ENCODE results near the gene SCNN1A.

DNA sequence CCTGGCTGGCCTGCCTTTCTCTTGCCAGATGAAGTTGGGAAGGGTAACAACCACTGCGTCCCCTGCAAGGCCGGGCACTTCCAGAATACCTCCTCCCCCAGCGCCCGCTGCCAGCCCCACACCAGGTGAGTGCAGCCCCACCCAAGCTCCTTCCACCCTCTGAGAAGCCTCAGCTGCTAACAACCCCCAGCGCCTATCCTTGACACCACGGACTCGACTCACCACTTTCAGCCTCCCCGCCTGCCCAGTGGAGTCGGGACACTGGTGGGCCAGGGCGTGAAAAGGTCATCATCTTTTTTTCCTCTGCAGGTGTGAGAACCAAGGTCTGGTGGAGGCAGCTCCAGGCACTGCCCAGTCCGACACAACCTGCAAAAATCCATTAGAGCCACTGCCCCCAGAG, 10.7 kb upstream of the SCNN1A start:
- TF ChIP-seq, protein P1, sequence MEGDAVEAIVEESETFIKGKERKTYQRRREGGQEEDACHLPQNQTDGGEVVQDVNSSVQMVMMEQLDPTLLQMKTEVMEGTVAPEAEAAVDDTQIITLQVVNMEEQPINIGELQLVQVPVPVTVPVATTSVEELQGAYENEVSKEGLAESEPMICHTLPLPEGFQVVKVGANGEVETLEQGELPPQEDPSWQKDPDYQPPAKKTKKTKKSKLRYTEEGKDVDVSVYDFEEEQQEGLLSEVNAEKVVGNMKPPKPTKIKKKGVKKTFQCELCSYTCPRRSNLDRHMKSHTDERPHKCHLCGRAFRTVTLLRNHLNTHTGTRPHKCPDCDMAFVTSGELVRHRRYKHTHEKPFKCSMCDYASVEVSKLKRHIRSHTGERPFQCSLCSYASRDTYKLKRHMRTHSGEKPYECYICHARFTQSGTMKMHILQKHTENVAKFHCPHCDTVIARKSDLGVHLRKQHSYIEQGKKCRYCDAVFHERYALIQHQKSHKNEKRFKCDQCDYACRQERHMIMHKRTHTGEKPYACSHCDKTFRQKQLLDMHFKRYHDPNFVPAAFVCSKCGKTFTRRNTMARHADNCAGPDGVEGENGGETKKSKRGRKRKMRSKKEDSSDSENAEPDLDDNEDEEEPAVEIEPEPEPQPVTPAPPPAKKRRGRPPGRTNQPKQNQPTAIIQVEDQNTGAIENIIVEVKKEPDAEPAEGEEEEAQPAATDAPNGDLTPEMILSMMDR (conservative IDR thresholded peaks at IDR 0.05; ENCODE audit: low read depth, low read length), result no peak
- no peak for TF ChIP-seq EZH2 (IDR thresholded peaks at IDR 0.05; ENCODE audit: low read length, unreplicated experiment)

Data from PC-3 (cell line).